HG03460 (cell line): Measurements from ENCODE around the gene MVP.
A peak's percentile ranks its signal among the peaks of the same experiment; 100 is the strongest.

Source experiments
- ATAC-seq: cut with Tn5 transposase; IDR thresholded peaks from one replicate; pipeline ENCODE4 v1.9.1; 2021; ENCODE audit not compliant: unreplicated experiment

Gene MVP

GRCh38 chr16:29840240-29840639 is 20.0 kb downstream of the MVP start:
- ATAC-seq = no peak

DNA sequence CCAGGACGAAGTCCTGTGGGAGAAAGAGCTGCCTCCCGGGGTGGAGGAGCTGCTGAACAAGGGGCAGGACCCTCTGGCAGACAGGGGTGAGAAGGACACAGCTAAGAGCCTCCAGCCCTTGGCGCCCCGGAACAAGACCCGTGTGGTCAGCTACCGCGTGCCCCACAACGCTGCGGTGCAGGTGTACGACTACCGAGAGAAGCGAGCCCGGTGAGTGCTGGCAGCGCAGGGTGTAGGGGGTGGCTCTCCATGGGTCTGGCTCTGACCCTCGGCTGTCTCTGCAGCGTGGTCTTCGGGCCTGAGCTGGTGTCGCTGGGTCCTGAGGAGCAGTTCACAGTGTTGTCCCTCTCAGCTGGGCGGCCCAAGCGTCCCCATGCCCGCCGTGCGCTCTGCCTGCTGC is 21.4 kb downstream of the MVP start:
- no peak for ATAC-seq

DNA sequence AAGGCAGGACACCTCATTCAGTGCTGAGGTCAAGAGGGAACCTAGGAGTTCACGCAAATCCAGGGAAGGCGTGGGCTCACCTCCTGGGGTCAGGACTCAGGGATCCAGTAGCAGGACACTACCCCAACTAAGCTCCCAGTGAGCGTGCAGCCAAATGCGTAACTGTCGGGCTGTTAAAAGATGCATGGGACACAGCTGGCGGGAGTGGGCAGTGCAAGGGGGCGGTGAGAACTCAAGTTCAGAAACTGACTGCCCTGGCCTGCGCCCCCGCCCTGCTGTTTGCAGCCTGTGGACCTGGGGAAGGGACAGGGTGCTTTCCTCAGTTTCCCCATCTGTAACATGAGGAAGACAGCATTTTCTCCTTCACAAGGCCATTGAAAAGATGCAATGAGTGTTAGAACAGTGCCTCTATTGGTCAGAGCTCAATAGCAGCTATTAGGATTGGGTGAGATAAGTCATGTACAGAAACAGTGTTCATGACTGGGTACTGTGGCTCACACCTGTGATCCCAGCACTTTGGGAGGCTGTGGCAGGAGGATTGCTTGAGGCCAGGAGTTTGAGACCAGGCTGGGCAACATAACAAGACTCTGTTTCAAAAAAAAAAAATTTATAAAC is 22.6 kb downstream of the MVP start:
- no peak for ATAC-seq

DNA sequence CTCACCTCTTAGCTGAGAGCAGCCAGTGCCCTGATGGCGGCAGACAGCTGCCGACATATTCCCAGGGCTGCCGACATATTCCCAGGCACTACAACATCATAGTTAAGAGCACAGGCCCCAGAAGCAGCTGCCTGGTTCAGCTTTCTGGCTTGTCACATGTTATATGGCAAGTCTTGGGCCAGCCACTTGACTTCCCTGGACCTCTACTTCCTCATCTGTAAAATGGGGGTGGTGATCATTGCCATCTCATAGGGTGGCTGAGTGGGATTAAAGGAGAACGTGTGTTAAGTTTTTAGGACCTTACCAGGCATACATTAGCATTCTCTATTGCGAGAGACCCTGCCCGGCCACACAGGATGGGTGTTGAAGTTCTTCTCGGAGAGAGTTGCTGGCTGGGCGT is 23.7 kb downstream of the MVP start:
- no peak for ATAC-seq

DNA sequence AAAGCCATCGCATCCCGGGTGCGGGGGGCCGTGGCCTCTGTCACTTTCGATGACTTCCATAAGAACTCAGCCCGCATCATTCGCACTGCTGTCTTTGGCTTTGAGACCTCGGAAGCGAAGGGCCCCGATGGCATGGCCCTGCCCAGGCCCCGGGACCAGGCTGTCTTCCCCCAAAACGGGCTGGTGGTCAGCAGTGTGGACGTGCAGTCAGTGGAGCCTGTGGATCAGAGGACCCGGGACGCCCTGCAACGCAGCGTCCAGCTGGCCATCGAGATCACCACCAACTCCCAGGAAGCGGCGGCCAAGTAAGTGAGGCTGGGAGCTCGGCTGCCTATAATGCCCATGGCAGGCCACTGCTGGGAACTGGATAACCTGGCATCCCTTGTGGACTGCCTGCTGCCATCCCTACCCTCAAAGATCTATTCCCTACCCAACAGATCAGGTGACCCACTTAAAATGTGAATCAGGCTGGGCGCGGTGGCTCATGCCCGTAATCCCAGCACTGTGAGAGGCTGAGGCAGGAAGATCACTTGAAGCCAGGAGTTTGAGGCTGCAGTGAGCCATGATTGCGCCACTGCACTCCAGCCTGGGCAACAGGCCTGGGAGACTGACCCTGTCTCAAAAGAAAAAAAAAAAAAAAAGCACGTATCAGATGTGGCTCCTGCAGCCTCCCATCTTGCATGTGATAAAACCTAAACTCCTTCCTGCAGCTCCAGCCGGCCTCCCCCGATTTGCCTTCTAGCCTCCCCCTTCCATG is 24.5 kb downstream of the MVP start:
- ATAC-seq = no peak

DNA sequence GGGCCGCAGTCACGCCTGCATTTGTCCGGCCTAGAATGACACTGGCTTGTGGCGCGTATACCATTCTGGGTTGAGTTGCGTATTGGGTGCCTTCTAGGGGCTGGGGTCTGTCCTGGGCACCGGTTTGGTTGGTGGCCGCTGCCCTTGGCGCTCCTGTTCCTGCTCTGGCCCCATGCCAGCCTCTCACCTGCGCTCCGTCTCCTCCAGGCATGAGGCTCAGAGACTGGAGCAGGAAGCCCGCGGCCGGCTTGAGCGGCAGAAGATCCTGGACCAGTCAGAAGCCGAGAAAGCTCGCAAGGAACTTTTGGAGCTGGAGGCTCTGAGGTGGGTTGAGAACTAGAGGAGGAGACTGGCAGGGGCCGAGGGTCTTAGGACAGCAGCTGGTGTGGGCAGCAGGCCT is 25.4 kb downstream of the MVP start:
- ATAC-seq = no peak

- ATAC-seq = no peak
Observed at GRCh38 chr16:29848420-29849297, 28.4 kb downstream of the MVP start.

- ATAC-seq = no peak
Observed at GRCh38 chr16:29849505-29849904, 29.2 kb downstream of the MVP start.

GRCh38 chr16:29850998-29851397 is 30.7 kb downstream of the MVP start:
- ATAC-seq = no peak

DNA sequence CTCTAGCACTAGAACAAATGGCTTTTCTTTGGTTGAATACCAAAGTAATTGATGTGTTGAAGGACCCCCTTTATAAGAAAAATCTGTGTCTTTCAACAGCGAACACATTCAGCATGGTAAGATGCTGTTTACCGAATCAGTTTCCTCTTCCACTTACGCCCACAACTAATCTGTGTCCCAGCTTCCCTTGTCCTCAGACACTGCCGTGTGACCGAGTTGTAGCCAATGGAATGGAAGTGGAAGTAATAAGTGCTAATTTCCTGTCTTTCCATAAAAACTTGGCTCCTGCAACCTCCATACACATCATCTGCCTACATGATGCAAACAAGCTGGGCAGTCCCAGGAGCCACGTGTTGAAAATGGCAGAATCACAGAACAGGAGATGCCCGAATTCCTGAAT is 32.4 kb downstream of the MVP start:
- no peak for ATAC-seq

GRCh38 chr16:29854520-29855100 is 34.3 kb downstream of the MVP start:
- no peak for ATAC-seq

GRCh38 chr16:29857133-29857760 is 37.0 kb downstream of the MVP start:
- ATAC-seq = no peak

- no peak for ATAC-seq
Observed at GRCh38 chr16:29858149-29858849, 38.0 kb downstream of the MVP start.

DNA sequence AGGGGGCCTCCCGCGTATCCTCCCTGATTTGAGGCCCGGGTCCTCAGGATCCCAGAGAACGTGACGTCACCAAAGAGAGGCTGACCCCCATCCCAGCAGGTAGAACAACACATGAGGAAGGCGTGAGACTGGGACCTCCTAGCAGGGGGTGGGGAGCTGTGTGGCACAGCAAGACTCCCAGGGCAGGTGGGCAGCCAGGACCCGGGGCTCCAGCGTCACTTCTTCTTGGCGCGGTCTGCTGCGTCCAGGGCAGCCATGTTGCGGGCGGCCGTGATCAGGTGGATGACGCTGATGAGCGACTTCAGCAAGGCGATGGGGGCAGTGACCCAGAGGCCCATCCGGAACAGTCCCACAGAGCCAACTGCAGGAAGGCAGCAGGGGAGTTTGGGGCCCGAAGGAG is 38.7 kb downstream of the MVP start:
- no peak for ATAC-seq

DNA sequence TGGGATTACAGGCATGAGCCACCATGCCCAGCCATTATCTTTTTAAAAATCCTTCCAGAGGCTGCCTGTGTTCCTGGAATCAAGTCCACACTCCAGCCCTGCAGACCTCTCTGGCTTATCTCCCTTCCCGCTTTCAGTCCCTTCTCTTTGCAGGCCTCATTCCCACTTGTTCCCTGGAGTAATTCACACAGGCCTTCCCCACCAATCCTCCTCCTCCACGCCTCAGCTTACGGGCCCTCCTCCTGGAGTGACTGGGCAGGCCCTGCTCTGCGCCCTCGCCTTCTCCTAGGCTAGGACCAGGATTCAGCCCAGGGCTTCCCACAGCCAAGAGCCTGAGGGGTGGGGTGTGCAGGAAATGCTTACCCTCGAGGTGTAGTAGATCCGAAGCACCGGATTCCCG is 40.0 kb downstream of the MVP start:
- ATAC-seq = no peak

DNA sequence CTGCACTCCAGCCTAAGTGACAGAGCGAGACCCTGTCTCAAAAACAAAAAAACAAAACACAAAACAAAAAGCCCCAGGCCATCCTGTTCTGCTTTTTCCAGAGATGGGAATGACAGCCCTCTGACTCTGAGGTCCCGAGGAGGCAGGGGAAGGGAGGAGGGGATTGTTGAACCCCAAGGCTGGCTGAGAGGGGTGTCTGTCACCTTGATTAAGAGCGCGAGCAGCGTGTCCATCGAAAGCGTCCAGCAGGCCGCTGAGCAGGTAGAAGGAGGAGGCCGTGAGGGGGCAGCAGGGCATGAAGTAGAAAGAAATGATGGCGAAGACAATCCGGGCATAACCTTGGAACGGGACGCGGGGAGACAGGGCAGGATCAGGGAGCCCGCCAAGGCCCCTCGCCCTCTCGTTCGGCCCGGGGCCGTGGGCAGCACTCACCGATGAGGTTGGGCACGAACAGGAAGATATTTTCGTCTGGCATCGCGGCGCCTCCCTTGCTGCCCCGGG is 42.2 kb downstream of the MVP start:
- no peak for ATAC-seq

- peak; percentile 95 for ATAC-seq
Observed at GRCh38 chr16:29862884-29863668, 42.8 kb downstream of the MVP start, which contains the start of gene CDIPT. CDIPT (minus strand) TSS chr16:29863226; CDS start chr16:29862857, 369 bp downstream.

DNA sequence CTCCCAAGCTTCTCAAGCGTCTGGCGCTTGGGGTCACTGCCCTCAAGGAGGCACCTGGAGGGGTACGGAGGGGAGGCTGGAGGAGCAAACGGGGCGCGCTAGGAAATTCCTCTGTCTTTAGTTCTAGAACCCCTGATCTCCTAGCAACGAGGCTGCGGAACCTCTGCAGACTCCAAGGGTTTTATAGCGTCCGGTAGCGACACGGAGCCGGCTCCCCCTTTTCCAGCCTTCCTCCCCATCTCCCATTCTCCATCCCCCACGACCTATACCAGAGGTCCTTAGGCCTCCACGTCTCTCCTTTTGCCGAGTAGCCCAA is 43.4 kb downstream of the MVP start:
- ATAC-seq = no peak

DNA sequence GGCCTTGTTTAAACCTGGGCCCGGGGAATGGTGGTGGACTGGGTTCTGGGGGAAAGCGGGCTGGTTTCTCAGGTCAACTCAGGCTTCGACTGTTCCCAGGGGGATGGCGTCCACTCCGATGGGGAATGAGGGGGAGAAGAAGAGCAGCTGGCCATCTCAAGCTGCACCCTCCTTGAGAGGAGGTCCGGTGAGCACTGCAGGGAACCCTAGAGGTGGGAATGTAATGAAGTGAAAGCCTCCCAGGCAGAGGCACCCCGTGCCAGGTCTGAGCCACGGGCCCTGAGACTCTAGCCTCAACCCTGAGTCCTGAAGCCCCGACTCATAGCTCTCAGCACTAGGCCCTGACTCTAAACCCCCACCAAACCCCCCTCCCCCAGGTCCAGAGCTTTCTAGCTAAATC is 43.9 kb downstream of the MVP start:
- ATAC-seq = no peak
